ENCODE data around the gene ATP2C1.

ATP2C1 gene

GRCh38 chr3:130979117-130979516, 85.2 kb downstream of the ATP2C1 start:
- no peak for DNase-seq (ENCODE audit: low read depth in 2 of 2)

- no peak for DNase-seq (ENCODE audit: low read depth in 2 of 2)
Measured at GRCh38 chr3:130981469-130981868, 87.6 kb downstream of the ATP2C1 start.

GRCh38 chr3:130990282-130990681, 96.4 kb downstream of the ATP2C1 start:
- no peak for DNase-seq (ENCODE audit: low read depth in 2 of 2)

GRCh38 chr3:130991126-130991525, 97.2 kb downstream of the ATP2C1 start:
- no peak for DNase-seq (ENCODE audit: low read depth in 2 of 2)

- DNase-seq (ENCODE audit: low read depth in 2 of 2), result no peak
Measured at GRCh38 chr3:130992344-130992743, 98.5 kb downstream of the ATP2C1 start.

- no peak for DNase-seq (ENCODE audit: low read depth in 2 of 2)
Measured at GRCh38 chr3:130997289-130997688, 103.4 kb downstream of the ATP2C1 start.

GRCh38 chr3:131001071-131001470, 107.2 kb downstream of the ATP2C1 start:
- DNase-seq (ENCODE audit: low read depth in 2 of 2), result no peak

GRCh38 chr3:131004603-131005002, 110.7 kb downstream of the ATP2C1 start:
- DNase-seq (ENCODE audit: low read depth in 2 of 2), result no peak

GRCh38 chr3:131007256-131007655, 113.4 kb downstream of the ATP2C1 start:
- DNase-seq (ENCODE audit: low read depth in 2 of 2), result no peak

GRCh38 chr3:131007782-131008181, 113.9 kb downstream of the ATP2C1 start:
- no peak for DNase-seq (ENCODE audit: low read depth in 2 of 2)

- DNase-seq (ENCODE audit: low read depth in 2 of 2), result no peak
Measured at GRCh38 chr3:131008326-131008725, 114.4 kb downstream of the ATP2C1 start.

GRCh38 chr3:131009698-131010097, 115.8 kb downstream of the ATP2C1 start:
- no peak for DNase-seq (ENCODE audit: low read depth in 2 of 2)

GRCh38 chr3:131018970-131019369, 125.1 kb downstream of the ATP2C1 start:
- DNase-seq (ENCODE audit: low read depth in 2 of 2), result no peak

- DNase-seq (ENCODE audit: low read depth in 2 of 2), result no peak
Measured at GRCh38 chr3:131020122-131020693, 126.3 kb downstream of the ATP2C1 start.

GRCh38 chr3:131025539-131025938, 131.7 kb downstream of the ATP2C1 start:
- no peak for DNase-seq (ENCODE audit: low read depth in 2 of 2)

GRCh38 chr3:131026321-131027151, 132.7 kb downstream of the ATP2C1 start, which contains the start of the genes ASTE1 and NEK11:
ASTE1 (minus strand) TSS chr3:131026825; CDS start chr3:131025306, 1,519 bp downstream.
NEK11 (plus strand) TSS chr3:131026877; CDS start chr3:131029709, 2,832 bp downstream.
- peak; percentile 85 to 86 for DNase-seq (ENCODE audit: low read depth in 2 of 2)

- no peak for DNase-seq (ENCODE audit: low read depth in 2 of 2)
Measured at GRCh38 chr3:131028844-131029243, 135.0 kb downstream of the ATP2C1 start.

GRCh38 chr3:131031660-131032059, 137.8 kb downstream of the ATP2C1 start:
- no peak for DNase-seq (ENCODE audit: low read depth in 2 of 2)

GRCh38 chr3:131033480-131034080, 139.7 kb downstream of the ATP2C1 start:
- no peak for DNase-seq (ENCODE audit: low read depth in 2 of 2)

GRCh38 chr3:131036200-131036816, 142.4 kb downstream of the ATP2C1 start:
- DNase-seq (ENCODE audit: low read depth in 2 of 2), result no peak

GRCh38 chr3:131036986-131037385, 143.1 kb downstream of the ATP2C1 start:
- no peak for DNase-seq (ENCODE audit: low read depth in 2 of 2)

GRCh38 chr3:131038326-131038725, 144.4 kb downstream of the ATP2C1 start:
- no peak for DNase-seq (ENCODE audit: low read depth in 2 of 2)

Data from stimulated activated CD8-positive, alpha-beta memory T cell treated with anti-CD3 and anti-CD28 coated beads, Interleukin-7, amount 100 ng/mL, for 4 hours (primary cell).